Left colon (tissue), 2 donors: ENCODE data around the gene CD1E. TPM values are rescaled to one million over a fixed set of nuclear protein-coding genes. Genes with fewer than 3 reads are reported as not detected.
"Not testable (repeated sequence)": the region's sequence is repeated elsewhere in the genome, so short reads cannot be mapped to it uniquely, and the experiment has no call there.

ENCODE experiments used
- ATAC-seq: fragments of 200-7000 bp; cut with Tn5 transposase; one replicate; pipeline ENCODE4 v1.9.1; 2020; ENCODE audit warnings: mild to moderate bottlenecking, moderate library complexity
- DNase-seq, 2 donors: peaks; one replicate each; pipeline ENCODE4 v3.0.0-alpha.2; 2020
- intact Hi-C, 2 donors: fragments of 100-400 bp; cut with DNase I in 1 of 2; cut with micrococcal nuclease in 1 of 2; formaldehyde crosslinking; loops; one replicate each; pipeline versions ENCODE4 v1.11.2 to v1.14.0; 2022; cut with DNase I, micrococcal nuclease
- total RNA-seq, 2 donors: library from RNA; stranded (reverse); fragmentation: NEBNext Ultra II Directional; extraction: Animal tissue kit (Norgen Biotek cat#: 25700); gene quantifications; one replicate each; pipeline ENCODE4 v1.2.1, GENCODE V29; 2021
- donor health status: DM: no; HTN: no; CAD: no.
- donor health status: DM: yes; HTN: yes; CAD: no.

The CD1E gene
- total RNA-seq, 2 donors from 2014 or later: 0.28 TPM; not detected in 1

DNA sequence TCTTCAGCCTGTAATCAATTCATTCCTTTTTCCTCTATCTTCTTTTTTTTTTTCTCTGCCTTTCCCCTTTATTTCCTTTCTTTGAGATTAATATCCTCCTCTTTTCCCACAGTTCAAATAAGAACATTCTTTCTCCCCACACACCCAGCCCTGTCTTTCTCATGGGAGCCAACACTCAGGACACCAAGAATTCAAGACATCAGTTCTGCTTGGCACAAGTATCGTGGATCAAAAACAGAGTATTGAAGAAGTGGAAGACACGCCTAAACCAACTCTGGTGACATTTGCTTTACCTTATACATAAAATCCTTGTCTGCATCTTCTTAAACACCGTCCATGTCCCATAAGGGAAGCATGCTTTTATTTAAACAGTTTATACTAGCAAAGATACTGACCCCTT is 2.9 kb downstream of the CD1E start:
- intact Hi-C loops: no loop called here
- DNase-seq: no peak
- ATAC-seq: no peak

DNA sequence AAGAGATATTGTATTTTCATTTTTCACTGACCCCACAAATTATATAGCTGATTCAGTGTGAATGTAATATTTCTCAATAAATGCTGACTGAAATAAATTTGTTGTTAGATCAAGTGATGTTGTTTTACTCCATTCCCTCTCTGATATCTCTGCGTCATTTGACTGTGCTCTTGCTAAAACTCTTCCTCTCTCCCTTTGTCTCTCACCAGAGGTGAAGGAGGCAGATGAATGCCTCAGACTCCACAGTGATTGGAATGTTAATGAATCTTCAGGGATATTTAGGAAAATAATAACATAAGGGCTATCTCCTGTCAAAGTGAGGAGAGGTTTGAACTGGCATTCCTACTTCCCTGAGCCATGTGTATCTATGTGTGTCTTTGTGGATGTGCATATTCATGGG is 3.7 kb downstream of the CD1E start:
- ATAC-seq (no peak), DNase-seq (no peak)
- intact Hi-C loops: no loop called here

DNA sequence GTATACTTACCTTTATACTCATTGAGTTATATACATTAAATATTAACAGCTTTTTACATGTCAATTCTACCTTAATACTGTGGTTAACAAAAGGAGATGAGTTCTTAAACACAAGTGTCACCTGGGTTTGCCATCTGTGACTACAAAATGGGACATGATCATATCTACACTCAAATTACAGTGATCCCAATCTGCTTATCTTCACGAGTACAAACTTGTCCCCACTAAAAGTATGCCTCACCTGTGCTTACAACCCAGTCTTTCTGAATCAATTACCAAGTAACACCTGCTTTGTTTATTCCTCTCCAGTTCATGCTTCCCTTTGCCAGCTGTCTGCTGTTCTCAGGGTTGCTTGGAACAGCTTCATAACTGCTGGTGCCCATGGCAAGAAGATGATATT is 8.8 kb downstream of the CD1E start:
- ATAC-seq (no peak), DNase-seq (no peak)
- intact Hi-C loops: no loop called here

DNA sequence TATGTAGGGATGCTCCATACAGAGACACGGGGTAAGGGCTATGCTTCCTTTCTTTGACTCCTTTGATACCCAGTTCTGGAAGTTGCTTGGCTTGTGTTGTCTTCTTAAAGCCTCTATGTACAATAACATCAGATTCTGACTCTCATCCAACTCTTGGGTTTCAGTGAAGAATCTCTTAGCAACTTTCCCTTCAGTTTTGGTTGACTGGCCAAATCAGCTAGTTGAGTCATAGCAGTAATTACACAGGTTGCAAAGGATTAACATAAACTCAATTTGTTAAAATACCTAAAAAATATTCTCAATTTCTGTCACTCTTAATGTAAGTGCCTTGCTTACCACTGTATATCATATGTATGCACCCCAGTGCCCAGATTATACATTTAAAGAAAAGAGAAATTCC is 9.2 kb downstream of the CD1E start:
- DNase-seq: no peak
- no peak for ATAC-seq
- intact Hi-C loops: no loop called here

DNA sequence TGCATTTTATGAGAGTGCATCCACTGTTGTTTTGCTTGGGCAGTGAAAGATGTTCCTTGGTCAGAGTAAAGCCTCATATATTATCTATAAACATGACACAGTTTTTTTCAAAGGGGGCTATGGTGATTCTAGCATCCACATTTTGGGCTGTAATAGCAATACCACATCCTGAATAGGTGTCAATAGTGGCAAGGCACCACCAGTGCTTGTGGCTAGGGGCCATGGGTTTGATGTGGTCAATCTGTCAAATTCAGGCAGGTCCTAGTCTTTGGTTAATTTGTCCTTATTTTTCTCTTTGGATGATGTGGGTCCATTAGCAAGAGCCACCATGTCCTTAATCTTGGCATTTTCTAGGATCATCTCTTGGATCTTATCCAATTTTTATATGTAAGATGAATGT is 13.1 kb downstream of the CD1E start:
- no peak for DNase-seq
- no peak for ATAC-seq
- intact Hi-C loops: no loop called here

DNA sequence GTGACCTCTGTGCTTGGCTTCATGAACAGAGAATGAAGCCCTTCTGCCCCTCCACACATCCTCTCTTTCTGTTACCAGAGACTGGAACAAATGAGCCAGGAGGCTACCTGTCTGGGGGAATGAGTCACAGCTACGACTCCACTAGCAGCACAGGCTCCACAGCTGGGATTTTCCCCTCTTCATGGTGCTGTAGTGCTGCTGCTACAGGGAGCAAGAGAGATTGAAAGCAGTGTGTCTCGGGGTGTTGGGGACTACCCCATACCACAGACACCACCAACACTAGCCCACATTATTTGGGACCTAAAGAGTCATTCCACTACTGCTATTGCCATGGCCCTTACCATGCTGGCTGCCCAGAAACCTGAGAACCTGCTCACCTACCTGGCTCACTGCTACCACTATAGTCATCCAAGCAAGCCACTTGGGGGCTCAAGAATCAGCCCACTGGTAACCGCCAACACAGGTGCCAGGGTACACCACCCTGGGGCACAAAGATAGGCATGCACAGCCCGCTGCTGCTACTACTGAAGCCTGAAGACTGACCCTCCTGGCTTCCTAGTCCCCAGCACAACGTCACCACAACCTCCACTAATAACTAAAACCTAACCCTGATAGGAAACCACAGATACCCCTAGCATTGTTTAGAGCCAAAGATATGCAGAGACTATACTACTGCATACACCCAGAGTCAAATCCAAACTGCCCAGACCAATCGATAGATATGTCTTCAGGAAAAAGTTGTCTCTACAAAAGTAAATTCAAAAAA is 17.7 kb downstream of the CD1E start:
- no peak for DNase-seq
- intact Hi-C loops: no loop called here
- ATAC-seq: no peak

DNA sequence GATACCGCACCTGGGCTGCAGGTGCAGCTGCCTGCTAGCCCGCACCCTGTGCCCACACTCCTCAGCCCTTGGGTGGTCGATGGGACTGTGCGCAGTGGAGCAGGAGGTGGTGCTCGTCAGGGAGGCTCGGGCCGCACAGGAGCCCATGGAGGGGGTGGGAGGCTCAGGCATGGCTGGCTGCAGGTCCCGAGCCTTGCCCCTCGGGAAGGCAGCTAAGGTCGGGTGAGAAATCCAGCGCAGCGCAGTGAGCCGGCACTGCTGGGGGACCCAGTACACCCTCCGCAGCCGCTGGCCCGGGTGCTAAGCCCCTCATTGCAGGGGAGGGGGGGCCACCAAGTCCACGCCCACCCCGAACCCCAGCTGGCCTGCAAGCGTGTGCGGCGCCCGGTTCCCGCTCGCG is 20.4 kb downstream of the CD1E start:
- DNase-seq, ATAC-seq, intact Hi-C loops: not testable (repeated sequence)

DNA sequence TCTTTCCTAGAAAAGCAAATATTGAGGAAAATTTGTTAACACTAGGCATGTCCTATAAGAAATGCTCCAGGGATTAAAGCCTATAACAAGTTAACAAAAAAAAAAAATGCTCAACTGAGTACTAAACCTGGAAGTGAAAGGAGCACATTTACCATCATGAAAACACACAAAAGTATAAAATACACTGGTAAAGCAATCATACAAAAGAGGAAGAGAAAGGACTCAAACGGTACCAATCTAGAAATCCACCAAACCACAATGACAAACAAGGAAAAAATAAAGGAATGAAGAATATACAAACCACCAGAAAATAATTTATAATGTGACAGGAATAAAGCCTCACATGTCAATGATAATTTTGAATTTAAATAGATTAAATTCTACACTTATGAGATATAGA is 21.2 kb downstream of the CD1E start:
- DNase-seq (no peak), ATAC-seq (no peak)
- intact Hi-C loops: no loop called here

DNA sequence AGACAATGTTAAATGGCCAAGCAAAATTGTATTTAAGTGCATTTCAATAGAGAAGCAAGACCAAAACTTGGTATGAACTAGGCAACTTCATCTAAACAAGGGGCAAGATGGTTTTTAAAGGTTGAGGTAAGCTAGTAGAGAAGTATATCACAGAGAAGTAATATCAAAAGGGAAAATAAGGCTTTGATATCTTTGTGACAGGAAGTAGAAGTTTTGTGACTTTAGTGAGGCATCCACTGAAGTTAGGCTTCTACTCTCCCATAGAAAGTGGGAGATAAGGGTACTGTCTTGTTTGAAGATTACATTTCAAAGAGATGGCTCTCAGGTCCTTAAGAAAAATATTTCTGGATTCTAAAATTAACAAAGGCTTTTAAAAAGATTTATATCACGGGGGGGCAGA is 36.6 kb downstream of the CD1E start:
- intact Hi-C loops: no loop called here
- ATAC-seq (no peak), DNase-seq (no peak)

DNA sequence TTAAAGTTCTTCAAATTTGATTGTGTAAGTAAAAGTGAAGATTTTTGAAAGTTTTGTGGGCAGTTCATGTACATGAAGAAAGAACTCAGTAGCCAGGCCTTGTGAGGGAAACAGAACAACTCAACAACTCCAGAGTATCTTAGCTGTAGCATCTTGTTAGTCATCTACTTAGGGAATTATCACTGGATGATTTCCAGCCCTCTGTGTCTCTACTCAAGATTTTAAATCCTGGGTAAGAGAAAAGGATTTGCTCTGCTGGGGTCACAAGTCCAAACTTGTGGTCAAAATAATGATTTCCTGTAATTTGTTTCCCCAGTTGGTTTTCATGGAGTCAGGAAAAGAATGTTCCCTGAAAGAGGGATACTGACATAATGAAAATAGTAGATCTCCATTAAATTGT is 37.4 kb downstream of the CD1E start:
- no peak for ATAC-seq
- no peak for DNase-seq
- intact Hi-C loops: no loop called here

DNA sequence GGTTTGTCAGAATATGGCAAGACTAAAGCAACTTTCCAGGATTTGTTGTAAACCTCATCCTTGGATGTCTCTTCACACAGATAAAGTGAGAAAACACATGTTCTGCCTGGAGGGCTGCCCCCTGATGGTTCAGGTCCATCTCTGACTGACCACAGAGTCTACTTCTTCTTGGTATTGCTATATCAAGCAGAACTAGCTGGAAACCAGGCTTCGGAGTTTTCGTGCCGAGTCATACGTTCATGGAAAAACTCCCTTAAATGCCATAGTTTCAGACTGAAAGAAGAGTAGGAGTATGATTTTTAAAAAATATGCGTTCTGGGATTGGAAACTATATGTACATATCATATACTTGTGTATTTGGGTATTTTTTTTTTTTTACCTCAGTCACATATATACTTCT is 39.8 kb downstream of the CD1E start:
- no peak for ATAC-seq
- no peak for DNase-seq
- intact Hi-C loops: no loop called here

DNA sequence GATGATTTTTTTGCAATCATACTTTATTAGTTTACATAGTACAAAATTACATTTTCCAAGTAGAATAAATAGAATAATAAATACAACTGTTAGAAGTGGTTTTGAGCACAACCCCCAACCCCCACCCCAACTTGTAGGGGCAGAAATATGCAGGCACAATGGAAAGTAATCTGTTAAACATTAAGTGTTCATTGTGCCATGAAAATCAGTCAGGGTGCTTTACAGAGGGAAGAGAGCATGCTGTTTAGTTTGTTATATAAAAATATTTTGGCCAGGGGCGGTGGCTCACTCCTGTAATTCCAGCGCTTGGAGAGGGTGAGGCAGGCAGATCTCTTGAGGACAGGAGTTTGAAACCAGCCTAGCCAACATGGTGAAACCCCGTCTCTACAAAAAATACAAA is 43.0 kb downstream of the CD1E start:
- ATAC-seq: no peak
- DNase-seq: no peak
- intact Hi-C loops: no loop called here

DNA sequence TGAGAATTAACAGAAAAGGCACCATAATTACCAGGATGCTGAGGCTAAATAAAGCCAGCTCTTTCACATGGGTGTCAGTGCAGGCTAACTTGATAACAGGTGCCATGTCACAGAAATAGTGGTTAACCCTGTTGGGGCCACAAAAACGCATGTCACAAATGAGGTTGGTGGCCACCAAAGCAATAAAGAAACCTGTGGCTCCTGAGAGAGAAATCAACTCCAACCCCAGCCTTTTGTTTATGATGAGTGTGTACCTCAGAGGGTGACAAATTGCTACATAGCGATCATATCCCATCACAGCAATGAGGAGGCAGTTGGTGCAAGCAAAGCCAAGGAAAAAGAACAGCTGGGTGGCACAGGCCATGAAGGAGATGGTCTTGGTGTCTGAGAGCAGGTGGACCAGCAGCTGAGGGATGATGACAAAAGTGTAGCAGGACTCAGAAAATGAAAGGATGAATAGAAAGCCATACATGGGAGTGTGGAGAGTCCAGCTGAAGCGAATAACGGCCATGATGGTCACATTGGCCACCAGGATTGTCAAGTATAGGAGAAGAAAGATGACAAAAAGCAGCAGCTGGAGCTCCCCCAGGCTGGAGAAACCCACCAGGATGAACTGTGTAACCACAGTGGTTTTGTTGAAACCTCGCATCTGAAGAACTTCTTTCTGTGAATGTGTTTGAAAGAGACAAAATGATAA is 45.3 kb downstream of the CD1E start, which contains the start of gene OR10T2:
OR10T2 (minus strand) TSS at position 649 of the 697 bp plus-strand sequence; CDS start at position 649, 0 bp downstream.
- DNase-seq (no peak), ATAC-seq (no peak)
- intact Hi-C loops: no loop called here

DNA sequence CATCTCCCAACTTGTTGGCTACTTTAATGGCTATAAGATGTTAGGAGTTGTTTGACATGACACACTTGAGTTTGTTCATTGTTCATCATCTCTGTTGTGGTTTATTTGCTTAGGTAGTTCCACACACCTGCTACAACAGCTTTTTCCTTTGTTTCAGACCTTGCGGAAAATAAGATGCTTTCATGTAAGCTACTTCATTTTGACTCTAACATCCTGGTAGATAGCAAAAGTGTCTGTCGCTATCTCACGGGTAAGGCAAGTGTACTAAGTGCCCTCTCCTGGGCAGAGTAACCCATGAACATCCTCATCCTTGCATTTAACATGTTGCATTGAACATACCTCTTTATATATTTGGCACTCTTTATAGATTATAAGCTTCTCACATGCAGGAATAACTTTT is 47.2 kb downstream of the CD1E start:
- no peak for DNase-seq
- intact Hi-C loops: no loop called here
- no peak for ATAC-seq

DNA sequence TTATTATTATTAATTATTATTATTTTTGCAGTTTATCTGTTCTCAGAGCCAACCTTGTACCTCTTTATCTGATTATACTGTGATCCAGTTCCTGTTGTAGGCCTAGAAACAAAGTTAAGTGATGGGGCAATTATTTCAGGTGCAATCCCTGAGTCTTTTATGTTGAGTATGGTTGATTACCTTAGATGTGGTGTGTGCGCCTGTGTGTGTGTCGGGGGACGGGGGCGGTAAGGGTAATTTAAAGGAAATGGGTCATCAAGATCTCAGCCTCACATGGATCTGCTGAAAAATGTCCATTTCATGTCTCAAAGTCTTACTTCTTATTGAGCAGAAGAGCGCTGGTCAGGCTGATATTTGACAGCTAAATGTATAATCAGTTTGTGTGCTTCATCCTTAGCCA is 53.4 kb downstream of the CD1E start:
- intact Hi-C loops: no loop called here
- DNase-seq (no peak), ATAC-seq (no peak)

Other genes with a start within 250 kb of the CD1E start
- gene CD1D, start 173.0 kb upstream of the CD1E start, total RNA-seq: 1 to 10 TPM; 6.5 to 8.2 TPM
- not detected for gene CD1A, start 99.5 kb upstream of the CD1E start, total RNA-seq
- gene CD1C, start 64.0 kb upstream of the CD1E start, total RNA-seq: under 1 TPM in 1 of 2 donors, not detected in 1; 0.95 TPM
- gene CD1B, start 22.4 kb upstream of the CD1E start, total RNA-seq: not detected
- not detected for gene OR10T2, start 45.6 kb downstream of the CD1E start, total RNA-seq
- gene OR10K2, start 72.3 kb downstream of the CD1E start, total RNA-seq: not detected
- not detected for gene OR10K1, start 107.9 kb downstream of the CD1E start, total RNA-seq
- not detected for gene OR10R2, start 118.3 kb downstream of the CD1E start, total RNA-seq
- not detected for gene OR6Y1, start 200.5 kb downstream of the CD1E start, total RNA-seq
- not detected for gene OR6P1, start 216.7 kb downstream of the CD1E start, total RNA-seq
- gene OR10X1, start 226.0 kb downstream of the CD1E start, total RNA-seq: not detected